ENCODE measurements around the gene UTS2B.

UTS2B gene

DNA sequence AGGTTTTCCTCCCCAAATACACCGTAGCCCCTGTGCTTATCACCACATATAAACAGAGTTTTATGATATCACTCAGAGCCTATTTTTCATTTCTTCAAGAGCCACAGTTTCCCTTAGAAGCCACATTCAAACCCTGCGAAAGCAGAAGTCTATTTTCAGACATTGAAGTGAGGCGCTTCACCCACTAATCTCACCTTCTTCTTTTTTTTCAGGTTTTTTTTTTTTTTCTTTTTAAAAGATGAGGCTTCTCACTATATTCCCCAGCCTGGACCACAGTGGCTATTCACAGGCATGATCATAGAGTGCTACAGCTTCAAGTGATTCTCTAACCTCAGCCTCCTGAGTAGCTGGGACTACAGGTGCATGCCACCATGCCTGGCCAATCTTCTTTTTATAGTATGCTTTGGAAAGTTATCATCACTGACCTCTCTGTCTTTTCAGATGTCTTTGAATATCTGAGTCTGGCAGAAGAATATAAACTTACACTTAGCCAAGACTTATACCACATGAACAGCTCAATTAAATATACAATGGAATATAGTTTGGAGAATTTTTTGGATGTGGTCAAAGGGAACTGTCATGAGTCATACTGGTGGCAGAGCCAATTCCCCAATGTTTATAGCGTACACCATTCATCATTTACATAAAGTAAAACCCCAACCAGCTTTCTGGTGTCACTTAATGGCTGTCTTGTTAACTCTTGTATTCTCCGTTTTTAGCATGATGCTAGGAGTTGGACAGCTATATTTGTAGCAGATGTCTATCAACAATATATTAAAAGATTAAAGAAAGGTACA lies 60.8 kb downstream of the UTS2B start:
- DNase-seq, result no peak

GRCh38 chr3:191268737-191269136 lies 61.6 kb downstream of the UTS2B start:
- DNase-seq, result no peak

- DNase-seq, result no peak
These were observed 66.5 kb downstream of the UTS2B start for GRCh38 chr3:191263850-191264249.

DNA sequence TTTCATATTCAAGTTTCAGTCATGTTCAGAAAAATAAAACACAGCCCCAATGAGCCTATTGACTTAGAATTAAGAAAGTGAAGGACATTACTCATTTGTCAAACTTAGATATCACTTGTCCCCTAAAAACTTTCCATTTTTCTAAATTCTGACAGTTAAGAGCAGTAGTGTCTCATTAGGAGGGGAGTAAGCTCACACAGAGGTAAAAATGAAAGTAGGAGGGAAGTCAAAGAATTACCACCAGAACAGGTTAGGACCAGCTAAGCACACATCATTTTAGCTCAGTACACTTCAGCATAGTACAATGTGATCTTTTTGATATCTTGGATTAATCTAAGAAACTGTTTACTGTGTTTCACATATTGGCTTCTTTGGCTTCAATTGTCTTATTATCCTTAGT lies 67.0 kb downstream of the UTS2B start:
- DNase-seq, result no peak

DNA sequence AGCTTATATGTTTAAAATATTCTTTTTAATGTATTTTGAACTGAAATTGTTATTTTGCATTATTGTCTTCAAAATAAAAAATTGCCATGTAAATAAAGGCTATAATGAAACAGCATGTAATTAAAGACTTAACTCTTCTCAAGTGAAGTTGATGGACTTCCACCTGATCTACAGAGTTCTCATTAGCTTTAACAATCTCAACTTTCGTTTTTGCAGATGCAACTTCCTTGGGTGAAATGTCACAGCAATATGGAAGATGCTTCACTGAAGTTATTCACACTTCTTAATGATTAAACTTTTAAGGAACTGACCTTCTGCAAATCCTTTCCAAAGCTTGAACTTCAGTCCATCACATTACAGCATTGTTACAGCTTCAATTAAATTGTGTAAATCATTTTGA lies 67.7 kb downstream of the UTS2B start:
- no peak for DNase-seq

DNA sequence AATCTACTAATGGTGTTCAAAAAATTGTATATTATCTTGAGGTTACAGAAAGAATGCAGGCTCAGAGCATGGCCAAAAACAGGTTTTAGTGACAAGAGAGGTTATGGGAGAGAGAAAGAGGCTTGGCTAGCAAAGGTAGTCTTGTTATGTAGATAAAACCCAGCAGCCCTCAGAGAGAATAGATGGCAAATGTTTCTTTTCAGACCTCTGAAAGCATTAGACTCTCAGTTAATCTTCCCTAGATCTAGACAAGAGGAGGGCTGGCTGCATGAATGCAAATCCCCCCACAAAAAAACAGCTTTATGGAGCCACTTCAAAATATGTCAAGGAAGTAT lies 69.1 kb downstream of the UTS2B start:
- no peak for DNase-seq

- no peak for DNase-seq
These were observed 69.7 kb downstream of the UTS2B start for GRCh38 chr3:191260431-191261303.

DNA sequence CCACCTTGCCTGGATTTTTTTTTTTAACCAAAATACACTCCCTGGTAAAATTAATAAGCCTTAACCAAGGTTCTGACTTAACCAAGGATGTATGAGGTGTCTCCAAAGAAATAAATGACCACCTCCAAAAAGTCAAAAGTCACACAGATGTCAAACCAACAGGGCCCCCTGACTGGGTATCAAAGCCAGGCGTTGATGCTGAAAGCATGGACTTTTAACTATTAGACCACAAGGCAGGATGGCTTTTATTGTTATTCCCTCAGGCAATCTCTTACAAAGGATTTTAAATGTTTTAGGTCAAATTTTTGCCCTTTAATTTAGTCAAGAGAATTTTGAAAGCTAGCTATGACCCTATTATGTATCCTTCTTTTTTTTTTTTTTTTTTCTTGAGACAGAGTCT lies 70.8 kb downstream of the UTS2B start:
- DNase-seq, result no peak

DNA sequence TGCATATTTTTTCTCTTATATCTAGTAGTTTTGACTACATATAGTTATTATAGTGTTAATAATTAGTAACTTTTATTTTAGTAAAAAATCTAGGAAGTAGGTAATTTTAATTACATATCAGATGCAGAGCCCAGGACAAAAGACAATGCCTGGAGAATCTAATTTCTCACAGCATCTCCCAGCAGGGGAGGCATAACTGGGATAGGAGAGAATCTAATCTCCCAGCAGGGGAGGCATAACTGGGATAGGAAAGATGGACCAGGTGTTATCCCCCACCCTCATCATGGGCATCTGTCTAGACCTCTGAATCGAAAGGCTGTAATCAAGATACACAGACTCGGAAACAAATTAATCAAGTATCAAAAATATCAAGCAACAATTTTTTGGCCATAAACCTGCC lies 73.0 kb downstream of the UTS2B start:
- DNase-seq, result no peak

- DNase-seq, result no peak
These were observed 73.9 kb downstream of the UTS2B start for GRCh38 chr3:191256405-191256804.

- DNase-seq, result no peak
These were observed 75.2 kb downstream of the UTS2B start for GRCh38 chr3:191255156-191255555.

GRCh38 chr3:191254098-191254873 lies 76.0 kb downstream of the UTS2B start:
- DNase-seq, result no peak

- no peak for DNase-seq
These were observed 77.1 kb downstream of the UTS2B start for GRCh38 chr3:191253089-191253799.

GRCh38 chr3:191246630-191247029 lies 83.7 kb downstream of the UTS2B start:
- no peak for DNase-seq

- DNase-seq, result peak; percentile 88
These were observed 84.3 kb downstream of the UTS2B start for GRCh38 chr3:191246034-191246433.

GRCh38 chr3:191244242-191244867 lies 86.0 kb downstream of the UTS2B start:
- DNase-seq, result no peak

DNA sequence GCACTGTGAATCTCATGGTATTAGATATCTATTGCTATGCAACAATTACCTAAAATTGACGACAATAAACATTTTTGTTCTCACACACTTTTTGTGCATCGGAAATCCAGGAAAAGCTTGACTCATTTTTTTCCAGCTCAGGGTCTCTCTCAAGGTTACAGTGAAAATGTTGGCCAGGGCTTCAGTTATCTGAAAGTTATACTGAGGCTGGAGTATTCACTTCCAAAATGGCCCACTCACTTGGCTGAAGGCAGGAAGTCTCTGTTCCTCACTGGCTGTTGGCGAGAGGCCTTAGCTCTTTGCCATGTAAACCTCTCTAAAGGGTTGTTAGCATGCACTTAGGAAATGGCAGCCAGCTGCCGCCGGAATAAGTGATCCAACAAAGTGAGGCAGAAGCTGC lies 89.8 kb downstream of the UTS2B start:
- DNase-seq, result no peak

GRCh38 chr3:191239407-191240031 lies 90.8 kb downstream of the UTS2B start:
- no peak for DNase-seq

DNA sequence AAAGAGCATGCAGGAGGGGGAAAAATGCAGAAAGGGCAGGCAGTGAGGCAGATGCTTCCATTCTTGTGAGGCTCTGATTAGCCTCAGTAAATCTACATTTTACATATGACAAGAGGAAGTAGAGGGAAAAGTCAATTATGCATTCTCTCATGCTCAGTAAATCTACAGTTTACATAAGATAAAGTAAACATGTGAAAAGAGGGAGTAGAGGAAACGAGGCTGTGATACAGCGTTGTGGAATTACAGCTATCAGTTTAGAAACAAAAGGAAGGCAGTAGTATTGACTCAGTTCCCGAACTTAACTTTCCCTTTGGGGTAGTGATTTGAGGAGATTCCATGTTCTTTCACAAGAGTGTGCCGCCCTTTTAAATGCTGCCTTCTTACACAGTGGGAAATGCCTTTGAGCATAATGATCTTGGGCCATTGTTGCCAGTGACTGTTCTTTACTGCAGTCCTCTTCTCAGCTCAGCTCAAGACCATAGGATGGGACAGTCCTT lies 92.0 kb downstream of the UTS2B start:
- no peak for DNase-seq

DNA sequence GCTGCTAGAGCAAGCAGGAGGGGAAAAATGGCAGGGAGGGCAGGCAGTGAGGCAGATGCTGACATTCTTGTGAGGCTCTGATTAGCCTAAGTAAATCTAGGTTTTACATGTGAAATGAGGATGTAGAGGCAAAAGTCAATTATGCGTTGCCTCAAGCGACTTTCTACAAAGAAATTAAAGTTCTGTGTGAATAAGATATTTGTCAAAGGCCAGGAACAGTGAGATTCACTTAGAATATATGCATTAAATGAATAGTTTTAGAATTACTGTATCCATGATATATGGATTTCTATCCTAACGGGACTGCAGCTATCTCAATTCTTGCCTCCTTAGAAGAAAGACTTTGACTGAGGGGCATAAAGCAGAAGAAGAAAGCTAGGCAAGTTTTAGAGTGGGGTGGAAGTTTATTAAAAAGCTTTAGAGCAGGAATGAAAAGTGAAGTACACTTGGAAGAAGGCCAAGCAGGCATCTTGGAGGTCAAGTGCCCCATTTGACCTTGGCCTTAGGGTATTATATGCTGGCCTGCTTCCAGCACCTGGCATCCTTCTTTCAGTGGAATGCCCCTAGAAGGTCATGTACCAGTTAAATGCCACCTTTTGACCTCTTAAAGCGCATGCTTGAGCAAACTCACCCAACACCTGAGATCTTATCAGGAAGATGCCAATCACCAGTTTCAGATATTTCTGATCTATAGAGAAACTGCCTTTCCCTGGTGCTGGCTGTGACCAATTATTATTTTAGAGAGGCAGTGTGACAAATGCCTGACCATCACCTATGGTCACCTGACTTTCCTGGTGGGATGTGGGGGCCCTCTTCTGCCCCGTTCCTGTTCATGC lies 93.1 kb downstream of the UTS2B start:
- no peak for DNase-seq

- DNase-seq, result no peak
These were observed 93.7 kb downstream of the UTS2B start for GRCh38 chr3:191236646-191237045.

Data from SIG-M5 (cell line).